Smooth muscle cell (in vitro differentiated cells): Measurements from ENCODE around the gene SRPRA. TPM values are rescaled to one million over a fixed set of nuclear protein-coding genes. Genes with fewer than 3 reads are reported as not detected.

Experiments
- DNase-seq: peaks from one replicate; lab custom pipeline; 2025; ENCODE audit not compliant: unreplicated experiment; lab: John Stamatoyannopoulos, UW
- H2AFZ ChIP-seq: fragments of 200-600 bp; sonication (generic); 2 replicates; pipeline ENCODE4 v1.6.0; 2016; ENCODE audit warnings: antibody characterized with exemption, low read depth, mild to moderate bottlenecking
- H3F3A ChIP-seq: fragments of 200-600 bp; sonication (generic); 2 replicates; pipeline ENCODE4 v1.6.0; 2017; ENCODE audit warnings: antibody characterized with exemption, low read depth
- H3K27ac ChIP-seq: fragments of 200-600 bp; sonication (generic); 2 replicates; pipeline ENCODE4 v1.5.1; 2016; ENCODE audit warnings: low read depth, mild to moderate bottlenecking
- H3K27me3 ChIP-seq: fragments of 200-600 bp; sonication (generic); 2 replicates; pipeline ENCODE4 v1.6.1; 2016; ENCODE audit warnings: low read depth, mild to moderate bottlenecking
- H3K36me3 ChIP-seq: fragments of 200-600 bp; sonication (generic); 2 replicates; pipeline ENCODE4 v1.5.1; 2016; ENCODE audit warnings: low read depth
- H3K4me1 ChIP-seq: fragments of 200-600 bp; sonication (generic); 2 replicates; pipeline ENCODE4 v1.5.1; 2016; ENCODE audit warnings: low read depth
- H3K4me2 ChIP-seq: fragments of 200-600 bp; sonication (generic); 2 replicates; pipeline ENCODE4 v1.6.0; 2016; ENCODE audit warnings: mild to moderate bottlenecking
- H3K4me3 ChIP-seq: fragments of 200-600 bp; sonication (generic); 2 replicates; pipeline ENCODE4 v1.5.1; 2016; ENCODE audit warnings: mild to moderate bottlenecking
- H3K79me2 ChIP-seq: fragments of 200-600 bp; sonication (generic); 2 replicates; pipeline ENCODE4 v1.6.0; 2016; ENCODE audit warnings: low read depth, mild to moderate bottlenecking
- H3K9ac ChIP-seq: fragments of 200-600 bp; sonication (generic); 2 replicates; pipeline ENCODE4 v1.6.0; 2016; ENCODE audit warnings: low read depth
- H3K9me3 ChIP-seq: fragments of 200-600 bp; sonication (generic); replicated peaks from 2 replicates; pipeline ENCODE4 v1.5.1; 2016; ENCODE audit warnings: low read depth
- H4K20me1 ChIP-seq: fragments of 200-600 bp; sonication (generic); 2 replicates; pipeline ENCODE4 v1.6.0; 2016; ENCODE audit warnings: low read depth
- WGBS: methylation state at CpG from one replicate; pipeline ENCODE4 v1.1.7; 2016; ENCODE audit warnings: low lambda C conversion rate; 5-methylcytosine and 5-hydroxymethylcytosine counted together
- polyA plus RNA-seq: library from polyadenylated mRNA; unstranded; fragments of >200 nt; fragmentation: Nextera tagmentation; extraction: Ambion mirVana; gene quantifications from 2 replicates; pipeline ENCODE4 v1.2.1, GENCODE V29; 2016
- total RNA-seq: library from RNA; depleted of rRNA; stranded (reverse); fragments of >200 nt; gene quantifications from 2 replicates; pipeline ENCODE4 v1.2.3, GENCODE V29; 2014
- TF ChIP-seq, protein P1 (sequence below): fragments of 200-600 bp; sonication (generic); IDR thresholded peaks from 2 replicates; pipeline ENCODE4 v1.5.1; 2017; ENCODE audit warnings: borderline replicate concordance, mild to moderate bottlenecking, antibody characterized with exemption; ENCODE audit not compliant: insufficient read depth, poor library complexity, severe bottlenecking

Gene SRPRA
- total and polyA plus RNA-seq, 2 experiments from 2014 or later, result 106 to 115 TPM

DNA sequence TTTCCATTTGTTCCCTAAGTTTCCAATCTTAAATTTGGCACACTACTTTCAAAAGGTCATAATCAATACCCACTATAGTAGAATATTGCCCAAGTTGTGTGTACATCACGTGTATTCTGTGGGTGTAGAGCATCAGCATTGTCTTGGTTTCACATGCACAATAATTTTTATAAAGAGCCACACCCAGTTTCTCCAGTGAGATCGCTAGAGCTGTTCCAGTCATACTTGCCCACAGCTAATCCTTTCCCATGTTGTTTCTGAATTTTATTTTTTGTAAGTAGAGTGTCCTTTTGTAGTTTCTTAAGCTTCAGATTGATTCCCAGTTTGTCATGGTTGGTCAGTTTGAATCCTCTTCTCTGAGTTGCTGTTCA lies 43.4 kb downstream of the SRPRA start:
- H4K20me1 ChIP-seq, result peaks cover 73% of the 10 kb centered on the region
- H3K4me2 ChIP-seq, result no peak overlapping the region
- H3K9ac ChIP-seq, result no peak overlapping the region
- H3K79me2 ChIP-seq, result peaks cover 56% of the 10 kb centered on the region
- no peak overlapping the region for H3K4me3 ChIP-seq
- TF ChIP-seq, protein P1, sequence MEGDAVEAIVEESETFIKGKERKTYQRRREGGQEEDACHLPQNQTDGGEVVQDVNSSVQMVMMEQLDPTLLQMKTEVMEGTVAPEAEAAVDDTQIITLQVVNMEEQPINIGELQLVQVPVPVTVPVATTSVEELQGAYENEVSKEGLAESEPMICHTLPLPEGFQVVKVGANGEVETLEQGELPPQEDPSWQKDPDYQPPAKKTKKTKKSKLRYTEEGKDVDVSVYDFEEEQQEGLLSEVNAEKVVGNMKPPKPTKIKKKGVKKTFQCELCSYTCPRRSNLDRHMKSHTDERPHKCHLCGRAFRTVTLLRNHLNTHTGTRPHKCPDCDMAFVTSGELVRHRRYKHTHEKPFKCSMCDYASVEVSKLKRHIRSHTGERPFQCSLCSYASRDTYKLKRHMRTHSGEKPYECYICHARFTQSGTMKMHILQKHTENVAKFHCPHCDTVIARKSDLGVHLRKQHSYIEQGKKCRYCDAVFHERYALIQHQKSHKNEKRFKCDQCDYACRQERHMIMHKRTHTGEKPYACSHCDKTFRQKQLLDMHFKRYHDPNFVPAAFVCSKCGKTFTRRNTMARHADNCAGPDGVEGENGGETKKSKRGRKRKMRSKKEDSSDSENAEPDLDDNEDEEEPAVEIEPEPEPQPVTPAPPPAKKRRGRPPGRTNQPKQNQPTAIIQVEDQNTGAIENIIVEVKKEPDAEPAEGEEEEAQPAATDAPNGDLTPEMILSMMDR, result no peak
- 96% methylated on average over 2 of the region's 2 CpGs for WGBS
- no peak for DNase-seq
- no peaks in the 10 kb centered on the region for H3K9me3 ChIP-seq
- H3K27me3 ChIP-seq, result no peaks in the 10 kb centered on the region
- H3F3A ChIP-seq, result no peaks in the 10 kb centered on the region
- H3K36me3 ChIP-seq, result no peaks in the 10 kb centered on the region
- no peak overlapping the region for H3K27ac ChIP-seq
- no peak overlapping the region for H2AFZ ChIP-seq
- no peaks in the 10 kb centered on the region for H3K4me1 ChIP-seq

DNA sequence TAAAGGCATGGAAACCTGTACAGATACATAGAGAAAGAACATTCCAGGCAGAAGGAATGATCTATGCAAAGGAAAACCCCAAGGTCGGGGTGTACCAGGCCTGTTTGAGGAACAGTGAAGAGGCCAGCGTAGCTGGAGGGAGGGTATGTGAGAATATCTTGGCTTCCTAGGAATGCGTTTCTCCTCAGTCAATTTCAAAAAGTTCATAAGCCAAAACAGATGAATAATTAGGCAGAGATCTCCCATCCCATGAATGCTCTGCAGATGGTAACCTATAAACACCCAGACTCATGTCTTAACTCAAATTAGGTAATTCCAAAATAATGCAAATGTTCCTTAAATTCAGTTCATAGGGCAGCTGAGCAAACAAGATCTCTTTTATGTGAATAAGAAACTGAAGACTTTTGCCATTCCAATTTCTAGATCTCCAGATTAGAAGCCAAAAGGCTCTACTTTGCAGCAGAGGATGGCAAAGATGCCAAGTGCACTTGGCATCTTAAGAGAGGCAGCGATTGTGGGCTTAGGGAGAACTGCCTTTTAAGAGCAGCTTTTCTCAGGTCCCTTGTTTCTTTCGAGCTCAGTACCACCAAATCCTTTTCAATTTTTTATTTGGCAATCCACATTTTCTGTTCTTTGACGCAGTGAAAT lies 43.9 kb downstream of the SRPRA start:
- H2AFZ ChIP-seq, result no peak overlapping the region
- no peaks in the 10 kb centered on the region for H3K4me1 ChIP-seq
- WGBS, result 96% methylated on average over 6 of the region's 6 CpGs
- peaks cover 61% of the 10 kb centered on the region for H3K79me2 ChIP-seq
- H3F3A ChIP-seq, result no peaks in the 10 kb centered on the region
- no peaks in the 10 kb centered on the region for H3K27me3 ChIP-seq
- no peak overlapping the region for H3K27ac ChIP-seq
- DNase-seq, result no peak
- no peak overlapping the region for H3K4me3 ChIP-seq
- no peaks in the 10 kb centered on the region for H3K36me3 ChIP-seq
- H4K20me1 ChIP-seq, result peaks cover 77% of the 10 kb centered on the region
- H3K4me2 ChIP-seq, result no peak overlapping the region
- TF ChIP-seq, protein P1, result no peak
- H3K9ac ChIP-seq, result no peak overlapping the region
- H3K9me3 ChIP-seq, result no peaks in the 10 kb centered on the region

DNA sequence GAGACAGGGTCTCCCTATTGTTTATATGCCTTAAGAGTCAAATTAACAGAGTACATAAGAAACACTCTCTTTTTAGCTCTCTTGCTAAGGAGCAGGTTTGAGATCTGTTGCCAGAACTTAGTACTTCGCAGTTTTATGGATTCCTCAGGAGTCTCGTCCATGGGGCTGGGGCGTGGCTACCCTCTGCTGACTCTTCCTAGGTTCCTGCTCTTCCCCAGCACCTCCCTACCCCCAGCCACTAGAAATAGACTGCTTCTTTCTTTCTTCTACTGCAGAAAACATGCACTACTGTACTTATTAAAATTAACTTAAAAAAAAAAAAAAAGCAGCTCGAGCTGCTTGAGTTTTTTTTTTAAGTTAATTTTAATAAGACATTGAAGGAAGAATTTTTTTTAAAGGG lies 49.1 kb downstream of the SRPRA start:
- H2AFZ ChIP-seq, result no peak overlapping the region
- peaks cover 97% of the 10 kb centered on the region for H3K79me2 ChIP-seq
- no peaks in the 10 kb centered on the region for H3K9me3 ChIP-seq
- H3K27me3 ChIP-seq, result no peaks in the 10 kb centered on the region
- peaks cover 98% of the 10 kb centered on the region for H4K20me1 ChIP-seq
- H3K9ac ChIP-seq, result no peak overlapping the region
- H3K4me2 ChIP-seq, result no peak overlapping the region
- TF ChIP-seq, protein P1, result no peak
- no peaks in the 10 kb centered on the region for H3K36me3 ChIP-seq
- H3K4me3 ChIP-seq, result no peak overlapping the region
- no peaks in the 10 kb centered on the region for H3F3A ChIP-seq
- DNase-seq, result no peak
- H3K27ac ChIP-seq, result no peak overlapping the region
- 79% methylated on average over 4 of the region's 4 CpGs for WGBS
- H3K4me1 ChIP-seq, result no peaks in the 10 kb centered on the region

DNA sequence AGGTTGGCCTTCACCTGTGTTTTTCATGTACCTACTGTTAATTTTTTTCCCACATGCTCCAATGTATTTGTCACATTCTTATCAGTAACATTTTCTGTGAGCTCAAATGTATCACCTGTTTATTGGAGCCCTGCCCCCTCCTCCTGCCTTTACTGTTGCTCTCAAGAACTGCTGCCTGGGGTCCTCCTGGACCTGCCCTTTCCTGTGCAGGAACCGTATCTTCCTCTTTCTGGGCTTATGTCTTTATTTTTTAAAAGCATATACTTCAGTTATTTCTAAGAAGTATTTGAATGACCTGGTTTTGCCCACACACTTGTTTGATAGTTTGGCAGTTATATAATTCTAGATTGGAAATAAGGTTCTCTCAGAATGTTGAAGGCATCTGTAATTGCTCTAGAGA lies 51.2 kb downstream of the SRPRA start:
- Histone ChIP-seq H4K20me1 (peaks cover 93% of the 10 kb centered on the region), H3K27me3 (no peaks in the 10 kb centered on the region), H3K79me2 (peaks cover 97% of the 10 kb centered on the region), H2AFZ (no peak overlapping the region), H3K9ac (no peak overlapping the region), H3K4me1 (peaks cover 7% of the 10 kb centered on the region), H3K4me2 (no peak overlapping the region), H3K4me3 (no peak overlapping the region), H3K9me3 (no peaks in the 10 kb centered on the region), H3K27ac (no peak overlapping the region), H3K36me3 (no peaks in the 10 kb centered on the region), H3F3A (no peaks in the 10 kb centered on the region)
- no peak for DNase-seq
- 93% methylated on average over 1 of the region's 1 CpG for WGBS
- TF ChIP-seq, protein P1, result no peak
